NT2/D1 (cell line): ENCODE data around the gene NELFE.

Experiments used
- SUZ12 ChIP-seq: IDR thresholded peaks from 2 replicates; pipeline ENCODE4 v1.6.1; 2011; ENCODE audit not compliant: insufficient read length, insufficient read depth; ENCODE audit errors: extremely low read depth
- YY1 ChIP-seq: IDR thresholded peaks from 2 replicates; pipeline ENCODE4 v1.6.1; 2011; ENCODE audit not compliant: insufficient read length, insufficient read depth
- ZNF274 ChIP-seq: IDR thresholded peaks from 2 replicates; pipeline ENCODE4 v1.6.1; 2011; ENCODE audit warnings: mild to moderate bottlenecking, low read depth, low read length

DNA sequence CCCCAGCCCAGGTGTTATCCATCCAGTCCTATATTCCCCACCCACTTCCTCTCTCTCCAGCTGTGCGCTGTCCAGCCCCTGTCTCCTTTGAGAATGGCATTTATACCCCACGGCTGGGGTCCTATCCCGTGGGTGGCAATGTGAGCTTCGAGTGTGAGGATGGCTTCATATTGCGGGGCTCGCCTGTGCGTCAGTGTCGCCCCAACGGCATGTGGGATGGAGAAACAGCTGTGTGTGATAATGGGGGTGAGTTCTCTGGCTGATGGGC, 30.2 kb downstream of the NELFE start:
- TF ChIP-seq SUZ12 = no peak
- TF ChIP-seq YY1 = no peak
- TF ChIP-seq ZNF274 = no peak
